Endothelial cell (in vitro differentiated cells): Measurements from ENCODE around the gene RPL18A. TPM values are rescaled to one million over a fixed set of nuclear protein-coding genes. Genes with fewer than 3 reads are reported as not detected.
A peak's percentile ranks its signal among the peaks of the same experiment; 100 is the strongest.

ENCODE experiments used
- DNase-seq: peaks from one replicate; pipeline ENCODE4 v3.0.0; 2021; ENCODE audit warnings: low spot score
- H3K27ac Mint-ChIP-seq: one replicate; pipeline ENCODE4 v1.8.0; 2021; ENCODE audit warnings: mixed read lengths, inconsistent platforms; ENCODE audit not compliant: unreplicated experiment
- H3K27me3 Mint-ChIP-seq: one replicate; pipeline ENCODE4 v1.8.0; 2021; ENCODE audit warnings: mild to moderate bottlenecking, moderate library complexity, mixed read lengths, inconsistent platforms; ENCODE audit not compliant: unreplicated experiment
- H3K36me3 Mint-ChIP-seq: one replicate; pipeline ENCODE4 v1.8.0; 2021; ENCODE audit warnings: mild to moderate bottlenecking, low read depth, mixed read lengths, inconsistent platforms; ENCODE audit not compliant: unreplicated experiment
- H3K4me1 Mint-ChIP-seq: one replicate; pipeline ENCODE4 v1.8.0; 2021; ENCODE audit warnings: mild to moderate bottlenecking, mixed read lengths, inconsistent platforms; ENCODE audit not compliant: unreplicated experiment
- H3K4me3 Mint-ChIP-seq: one replicate; pipeline ENCODE4 v1.8.0; 2021; ENCODE audit warnings: mild to moderate bottlenecking, mixed read lengths, inconsistent platforms; ENCODE audit not compliant: unreplicated experiment
- H3K9me3 Mint-ChIP-seq: one replicate; pipeline ENCODE4 v1.8.0; 2021; ENCODE audit warnings: mixed read lengths, inconsistent platforms; ENCODE audit not compliant: unreplicated experiment
- CTCF ChIP-seq: fragments of 200-600 bp; sonication (generic); IDR thresholded peaks from one replicate; pipeline ENCODE4 v1.5.0; 2021; ENCODE audit warnings: antibody characterized with exemption; ENCODE audit not compliant: unreplicated experiment
- total RNA-seq: library from RNA; stranded (reverse); fragmentation: NEBNext Ultra II Directional; extraction: Animal tissue kit (Norgen Biotek cat#: 25700); gene quantifications from one replicate; pipeline ENCODE4 v1.2.1, GENCODE V29; 2021; ENCODE audit not compliant: unreplicated experiment

RPL18A gene
- total RNA-seq, 1 donor from 2014 or later: 2,048 TPM

GRCh38 chr19:17841371-17841809, 18.3 kb upstream of the RPL18A start:
- Mint-ChIP-seq H3K4me3 (peak overlapping the region; percentile 77), H3K36me3 (peaks cover 17% of the 10 kb centered on the region), H3K27ac (no peak overlapping the region), H3K4me1 (peaks cover 6% of the 10 kb centered on the region), H3K27me3 (peaks cover 10% of the 10 kb centered on the region), H3K9me3 (no peaks in the 10 kb centered on the region)
- TF ChIP-seq CTCF: no peak
- DNase-seq: no peak

GRCh38 chr19:17841810-17842662, 17.7 kb upstream of the RPL18A start:
- Mint-ChIP-seq H3K27ac (no peak overlapping the region), H3K36me3 (peaks cover 14% of the 10 kb centered on the region), H3K4me3 (no peak overlapping the region), H3K4me1 (peaks cover 4% of the 10 kb centered on the region), H3K27me3 (peaks cover 10% of the 10 kb centered on the region), H3K9me3 (no peaks in the 10 kb centered on the region)
- TF ChIP-seq CTCF: no peak
- peak; percentile 88 for DNase-seq

- Mint-ChIP-seq H3K27me3 (peaks cover 8% of the 10 kb centered on the region), H3K27ac (no peak overlapping the region), H3K4me3 (no peak overlapping the region), H3K36me3 (peaks cover 13% of the 10 kb centered on the region), H3K4me1 (peaks cover 4% of the 10 kb centered on the region), H3K9me3 (no peaks in the 10 kb centered on the region)
- DNase-seq: no peak
- no peak for TF ChIP-seq CTCF
These were observed 16.9 kb upstream of the RPL18A start for GRCh38 chr19:17842663-17843291.

GRCh38 chr19:17843292-17843827, 16.4 kb upstream of the RPL18A start:
- peaks cover 7% of the 10 kb centered on the region for H3K36me3 Mint-ChIP-seq
- peaks cover 7% of the 10 kb centered on the region for H3K27me3 Mint-ChIP-seq
- no peaks in the 10 kb centered on the region for H3K9me3 Mint-ChIP-seq
- no peak overlapping the region for H3K4me3 Mint-ChIP-seq
- H3K27ac Mint-ChIP-seq: no peak overlapping the region
- peaks cover 4% of the 10 kb centered on the region for H3K4me1 Mint-ChIP-seq
- no peak for DNase-seq
- no peak for TF ChIP-seq CTCF
